Measurements from ENCODE around the gene FLNC. TPM values are rescaled to one million over a fixed set of nuclear protein-coding genes. Genes with fewer than 3 reads are reported as not detected.

Gene FLNC
- total RNA-seq, 1 experiment from 2014 or later = 10.2 TPM

GRCh38 chr7:128781126-128781525, 49.1 kb upstream of the FLNC start:
- in situ Hi-C loops (cut with HindIII; ENCODE audit: low pct_unique_long_range_greater_than_20kb, low sequenced_read_pairs) = no loop called here

GRCh38 chr7:128781851-128782250, 48.4 kb upstream of the FLNC start:
- Histone ChIP-seq H3K4me1 (ENCODE audit: control insufficient read depth, insufficient read depth, low read length) (peaks cover 2% of the 10 kb centered on the region; the same call in 1 of the 2 replicates), H3K27ac (ENCODE audit: low read length) (no peak overlapping the region), H3K27me3 (ENCODE audit: control insufficient read depth, insufficient read depth, low read length) (no peaks in the 10 kb centered on the region), H3K9me3 (ENCODE audit: control insufficient read depth, insufficient read depth, low read depth, low read length) (peaks cover 8% of the 10 kb centered on the region; the same call in 1 of the 2 replicates), H3K36me3 (ENCODE audit: control insufficient read depth, insufficient read depth, low read length) (no peaks in the 10 kb centered on the region), H3K4me3 (ENCODE audit: low read depth in 2 of 2, low read length in 2 of 2) (no peak overlapping the region)
- TF ChIP-seq CTCF (IDR thresholded peaks at IDR 0.05) (no peak), REST (IDR thresholded peaks at IDR 0.05; ENCODE audit: insufficient read depth in 1 of 2, low read depth in 2 of 2, low read length in 1 of 2) (no peak), SIN3A (IDR thresholded peaks at IDR 0.05; ENCODE audit: borderline replicate concordance, insufficient read depth, low read depth, low read length) (no peak), POLR2AphosphoS5 (IDR thresholded peaks at IDR 0.05; ENCODE audit: low read depth, low read length) (no peak), TCF7L2 (IDR thresholded peaks at IDR 0.05; ENCODE audit: low read depth, low read length) (no peak)
- no peak for DNase-seq (ENCODE audit: low read depth, low spot score)
- BruUV-seq (replicated peaks) = no TSS peak
- no peak for ATAC-seq
- in situ Hi-C loops (cut with HindIII; ENCODE audit: low pct_unique_long_range_greater_than_20kb, low sequenced_read_pairs) (no loop called here), intact Hi-C loops (cut with micrococcal nuclease; ENCODE audit: unreplicated experiment) (no loop called here)
- ChIA-PET POLR2A (interaction anchor here (0.6 kb wide), 1 partner anchor 86 kb away, joined by 4 read pairs; no protein-coding TSS in a partner anchor), CTCF (interaction anchor here (0.7 kb wide), 1 partner anchor 26 kb away, joined by 3 read pairs; no protein-coding TSS in a partner anchor)

More at GRCh38 chr7:128781126-128781525, 49.1 kb upstream of the FLNC start:
- Histone ChIP-seq H3K36me3 (ENCODE audit: control insufficient read depth, insufficient read depth, low read length) (no peaks in the 10 kb centered on the region), H3K27ac (ENCODE audit: low read length) (no peak overlapping the region), H3K4me1 (ENCODE audit: control insufficient read depth, insufficient read depth, low read length) (peaks cover 2% of the 10 kb centered on the region; the same call in 1 of the 2 replicates), H3K9me3 (ENCODE audit: control insufficient read depth, insufficient read depth, low read depth, low read length) (peaks cover 8% of the 10 kb centered on the region; the same call in 1 of the 2 replicates), H3K27me3 (ENCODE audit: control insufficient read depth, insufficient read depth, low read length) (no peaks in the 10 kb centered on the region), H3K4me3 (ENCODE audit: low read depth in 2 of 2, low read length in 2 of 2) (no peak overlapping the region)
- DNase-seq (ENCODE audit: low read depth, low spot score) (no peak), ATAC-seq (no peak)
- CTCF ChIA-PET = interaction anchor here (0.6 to 0.7 kb wide), 2 partner anchors 26 to 28 kb away, joined by 3 to 5 read pairs; no protein-coding TSS in a partner anchor
- no TSS peak for BruUV-seq (replicated peaks)
- intact Hi-C loops (cut with micrococcal nuclease; ENCODE audit: unreplicated experiment) = no loop called here
- TF ChIP-seq CTCF (IDR thresholded peaks at IDR 0.05) (no peak), TCF7L2 (IDR thresholded peaks at IDR 0.05; ENCODE audit: low read depth, low read length) (no peak), REST (IDR thresholded peaks at IDR 0.05; ENCODE audit: insufficient read depth in 1 of 2, low read depth in 2 of 2, low read length in 1 of 2) (no peak), POLR2AphosphoS5 (IDR thresholded peaks at IDR 0.05; ENCODE audit: low read depth, low read length) (no peak), SIN3A (IDR thresholded peaks at IDR 0.05; ENCODE audit: borderline replicate concordance, insufficient read depth, low read depth, low read length) (no peak)
- POLR2A ChIA-PET = no interaction called here
